ENCODE results near the gene RNASE13. TPM values are rescaled to one million over a fixed set of nuclear protein-coding genes. Genes with fewer than 3 reads are reported as not detected.

Gene RNASE13
- total RNA-seq, 2 experiments from 2014 or later: not detected

DNA sequence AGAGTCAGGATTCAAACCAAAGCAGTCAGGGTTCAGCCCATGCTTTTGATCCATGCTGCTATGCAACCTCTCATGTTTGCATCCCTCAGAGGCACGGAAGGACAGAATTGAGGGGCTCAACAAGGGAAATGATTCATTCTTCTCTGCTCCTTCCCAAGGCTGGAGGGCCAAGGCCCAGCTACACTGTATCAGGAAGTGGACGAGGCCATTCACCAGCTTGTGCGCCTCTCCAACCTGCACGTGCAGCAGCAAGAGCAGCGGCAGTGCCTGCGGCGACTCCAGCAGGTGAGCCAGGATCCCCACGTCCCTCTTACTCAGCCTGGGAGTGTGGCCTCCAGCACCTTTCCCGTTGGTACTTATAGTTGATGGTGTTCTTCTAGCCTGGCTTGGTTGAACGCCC is 44.1 kb upstream of the RNASE13 start:
- ChIA-PET POLR2A (no interaction called here), CTCF (interaction anchor here (2.9 to 4.9 kb wide), 3 partner anchors 14 to 64 kb away, joined by 13 to 20 read pairs (median 14); no protein-coding TSS in a partner anchor)
- Mint-ChIP-seq H3K27ac (no peak overlapping the region), H3K4me3 (no peak overlapping the region), H3K9me3 (no peaks in the 10 kb centered on the region), H3K36me3 (ENCODE audit: low read depth) (no peaks in the 10 kb centered on the region), H3K4me1 (ENCODE audit: low read depth) (no peaks in the 10 kb centered on the region), H3K27me3 (peaks cover under 1% of the 10 kb centered on the region)
- ATAC-seq (no peak), DNase-seq (no peak)
- TF ChIP-seq, protein P1, sequence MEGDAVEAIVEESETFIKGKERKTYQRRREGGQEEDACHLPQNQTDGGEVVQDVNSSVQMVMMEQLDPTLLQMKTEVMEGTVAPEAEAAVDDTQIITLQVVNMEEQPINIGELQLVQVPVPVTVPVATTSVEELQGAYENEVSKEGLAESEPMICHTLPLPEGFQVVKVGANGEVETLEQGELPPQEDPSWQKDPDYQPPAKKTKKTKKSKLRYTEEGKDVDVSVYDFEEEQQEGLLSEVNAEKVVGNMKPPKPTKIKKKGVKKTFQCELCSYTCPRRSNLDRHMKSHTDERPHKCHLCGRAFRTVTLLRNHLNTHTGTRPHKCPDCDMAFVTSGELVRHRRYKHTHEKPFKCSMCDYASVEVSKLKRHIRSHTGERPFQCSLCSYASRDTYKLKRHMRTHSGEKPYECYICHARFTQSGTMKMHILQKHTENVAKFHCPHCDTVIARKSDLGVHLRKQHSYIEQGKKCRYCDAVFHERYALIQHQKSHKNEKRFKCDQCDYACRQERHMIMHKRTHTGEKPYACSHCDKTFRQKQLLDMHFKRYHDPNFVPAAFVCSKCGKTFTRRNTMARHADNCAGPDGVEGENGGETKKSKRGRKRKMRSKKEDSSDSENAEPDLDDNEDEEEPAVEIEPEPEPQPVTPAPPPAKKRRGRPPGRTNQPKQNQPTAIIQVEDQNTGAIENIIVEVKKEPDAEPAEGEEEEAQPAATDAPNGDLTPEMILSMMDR (IDR thresholded peaks at IDR 0.05): no peak
- intact Hi-C loops (cut with micrococcal nuclease): no loop called here

- H3K27me3 Mint-ChIP-seq: peaks cover 5% of the 10 kb centered on the region
- POLR2A ChIA-PET: interaction anchor here (0.7 kb wide), 1 partner anchor 14 kb away, joined by 3 read pairs; no protein-coding TSS in a partner anchor
- intact Hi-C loops (cut with micrococcal nuclease): no loop called here
- CTCF ChIA-PET: interaction anchor here (1.2 to 4.9 kb wide), 4 partner anchors 10 to 63 kb away, joined by 4 to 20 read pairs (median 14); no protein-coding TSS in a partner anchor
- H3K27ac Mint-ChIP-seq: no peak overlapping the region
- no peaks in the 10 kb centered on the region for H3K36me3 Mint-ChIP-seq (ENCODE audit: low read depth)
- no peak overlapping the region for H3K4me3 Mint-ChIP-seq
- TF ChIP-seq, protein P1 (IDR thresholded peaks at IDR 0.05): no peak
- H3K9me3 Mint-ChIP-seq: no peaks in the 10 kb centered on the region
- no peak for DNase-seq
- no peak for ATAC-seq
- no peaks in the 10 kb centered on the region for H3K4me1 Mint-ChIP-seq (ENCODE audit: low read depth)
Observed at GRCh38 chr14:21078287-21078686, 43.7 kb upstream of the RNASE13 start.

- Mint-ChIP-seq H3K27me3 (peaks cover 7% of the 10 kb centered on the region), H3K4me3 (no peak overlapping the region), H3K9me3 (no peaks in the 10 kb centered on the region), H3K36me3 (ENCODE audit: low read depth) (no peaks in the 10 kb centered on the region), H3K4me1 (ENCODE audit: low read depth) (no peaks in the 10 kb centered on the region), H3K27ac (no peak overlapping the region)
- CTCF ChIA-PET: interaction anchor here (0.6 to 4.9 kb wide), 5 partner anchors 9 to 63 kb away, joined by 3 to 20 read pairs (median 13); no protein-coding TSS in a partner anchor
- ATAC-seq (peak; percentile 53), DNase-seq (no peak)
- TF ChIP-seq, protein P1 (IDR thresholded peaks at IDR 0.05): no peak
- intact Hi-C loops (cut with micrococcal nuclease): no loop called here
- POLR2A ChIA-PET: interaction anchor here (0.7 kb wide), 1 partner anchor 15 kb away, joined by 3 read pairs; no protein-coding TSS in a partner anchor
Observed at GRCh38 chr14:21077672-21078071, 43.1 kb upstream of the RNASE13 start.

DNA sequence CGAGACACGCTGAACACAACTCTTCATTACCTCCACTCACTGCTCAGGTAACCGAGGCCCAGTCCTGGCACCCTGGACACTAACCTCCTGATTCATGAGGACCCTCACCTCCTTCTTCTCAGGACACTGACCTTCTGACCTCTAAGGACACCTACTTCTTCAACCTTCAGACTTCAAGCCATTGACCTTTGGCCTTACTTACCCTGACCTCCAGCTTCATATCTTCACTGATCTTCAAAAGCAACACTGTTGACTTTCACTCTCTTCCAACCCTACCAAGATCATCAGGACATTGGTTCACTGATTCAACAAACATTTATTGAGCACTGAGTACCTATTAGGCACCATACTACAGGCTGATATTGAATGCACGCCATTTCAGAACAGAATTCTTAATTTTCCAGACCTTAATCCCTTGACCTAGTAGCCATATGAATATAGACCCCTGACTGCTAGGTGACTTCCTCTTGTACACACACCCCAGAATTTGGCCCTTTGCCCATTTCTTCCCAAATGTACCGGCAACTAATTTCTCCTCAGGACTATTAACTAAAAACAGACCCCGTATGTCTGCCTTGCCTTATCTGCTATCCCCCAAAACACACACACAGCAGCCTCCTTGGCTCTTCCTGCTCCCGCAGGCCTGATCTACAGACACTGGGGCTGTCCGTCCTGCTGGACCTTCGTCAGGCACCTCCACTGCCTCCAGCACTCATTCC is 41.3 kb upstream of the RNASE13 start:
- ATAC-seq (no peak), DNase-seq (no peak)
- Mint-ChIP-seq H3K4me3 (no peak overlapping the region), H3K27ac (no peak overlapping the region), H3K27me3 (peaks cover 22% of the 10 kb centered on the region), H3K9me3 (no peaks in the 10 kb centered on the region), H3K4me1 (ENCODE audit: low read depth) (peaks cover 13% of the 10 kb centered on the region), H3K36me3 (ENCODE audit: low read depth) (no peaks in the 10 kb centered on the region)
- ChIA-PET CTCF (interaction anchor here (1.6 to 6.4 kb wide), 2 partner anchors 17 to 61 kb away, joined by 4 to 70 read pairs; no protein-coding TSS in a partner anchor), POLR2A (no interaction called here)
- intact Hi-C loops (cut with micrococcal nuclease): no loop called here
- TF ChIP-seq, protein P1 (IDR thresholded peaks at IDR 0.05): no peak
